HG03521 (cell line): ENCODE data around the gene NFATC2.

ENCODE experiments used
- ATAC-seq: cut with Tn5 transposase; IDR thresholded peaks from one replicate; pipeline ENCODE4 v1.9.1; 2021; ENCODE audit warnings: mild to moderate bottlenecking, moderate library complexity; ENCODE audit not compliant: unreplicated experiment

NFATC2 gene

GRCh38 chr20:51497542-51498467 lies 44.7 kb downstream of the NFATC2 start:
- ATAC-seq: no peak

DNA sequence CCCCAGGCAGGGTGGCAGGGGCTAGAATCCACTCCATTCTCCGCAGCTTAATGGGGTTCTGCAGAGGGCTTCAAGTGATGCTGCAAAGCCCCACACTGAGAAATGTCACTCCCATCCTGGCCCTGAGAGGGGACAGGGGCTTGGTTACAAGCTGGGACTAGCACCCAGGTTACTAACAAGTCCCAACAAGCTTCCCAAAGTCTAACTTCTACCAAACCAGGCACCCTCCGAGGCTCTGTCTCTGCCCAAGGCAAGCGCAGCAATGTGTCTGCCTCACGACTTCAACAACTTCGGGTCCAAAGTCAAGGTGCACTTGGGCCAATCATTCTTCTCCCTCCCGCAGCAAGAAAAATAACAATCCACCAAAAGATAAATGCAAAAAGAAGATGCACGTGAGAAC lies 45.6 kb downstream of the NFATC2 start:
- ATAC-seq: no peak

DNA sequence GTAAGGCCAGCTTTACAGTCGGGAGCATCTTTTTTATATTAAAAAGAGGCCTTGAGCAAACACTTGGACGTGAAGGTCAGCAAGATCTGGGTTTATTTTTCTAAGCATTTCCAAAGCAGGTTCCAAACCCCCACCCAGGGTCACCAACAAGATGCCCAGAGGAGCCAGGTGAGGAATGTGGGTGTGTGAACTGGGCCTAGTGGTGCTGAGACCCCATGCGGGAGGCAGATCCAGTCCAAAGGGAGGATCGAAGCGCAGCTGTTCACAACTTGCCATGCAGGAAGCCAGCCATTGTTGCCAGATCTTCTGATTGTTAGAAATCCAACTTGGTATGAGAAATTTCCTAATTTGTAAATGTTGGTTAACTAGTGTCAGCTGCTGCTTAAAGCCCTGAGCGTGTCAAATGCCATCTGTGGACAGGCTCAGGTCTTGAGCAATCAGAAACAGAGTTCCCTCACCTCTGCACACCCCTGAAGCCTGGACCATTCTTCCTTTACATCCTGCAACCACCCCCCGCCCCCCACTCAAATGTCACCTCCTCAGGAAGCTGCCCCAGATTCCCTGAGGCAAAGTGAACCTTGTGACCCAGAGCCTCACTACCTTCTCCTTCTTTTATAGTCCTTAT lies 46.5 kb downstream of the NFATC2 start:
- ATAC-seq: no peak

DNA sequence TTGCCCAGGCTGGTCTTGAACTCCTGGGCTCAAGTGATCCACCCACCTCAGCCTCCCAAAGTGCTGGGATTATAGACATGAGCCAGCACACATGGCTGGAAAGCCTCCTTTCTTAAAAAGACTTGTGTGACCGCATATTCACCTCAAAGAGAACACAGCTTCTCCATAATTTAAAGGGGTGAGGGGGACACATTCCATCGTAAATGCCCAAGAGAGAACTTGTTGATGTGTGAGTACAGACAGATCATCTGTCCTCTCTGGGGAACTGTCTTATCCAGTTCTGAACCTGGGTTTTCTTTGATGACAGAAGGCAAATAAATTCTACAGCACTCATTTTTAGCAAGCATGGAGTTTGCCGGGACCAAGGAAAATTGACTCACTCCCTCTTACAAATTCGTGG lies 47.2 kb downstream of the NFATC2 start:
- no peak for ATAC-seq

DNA sequence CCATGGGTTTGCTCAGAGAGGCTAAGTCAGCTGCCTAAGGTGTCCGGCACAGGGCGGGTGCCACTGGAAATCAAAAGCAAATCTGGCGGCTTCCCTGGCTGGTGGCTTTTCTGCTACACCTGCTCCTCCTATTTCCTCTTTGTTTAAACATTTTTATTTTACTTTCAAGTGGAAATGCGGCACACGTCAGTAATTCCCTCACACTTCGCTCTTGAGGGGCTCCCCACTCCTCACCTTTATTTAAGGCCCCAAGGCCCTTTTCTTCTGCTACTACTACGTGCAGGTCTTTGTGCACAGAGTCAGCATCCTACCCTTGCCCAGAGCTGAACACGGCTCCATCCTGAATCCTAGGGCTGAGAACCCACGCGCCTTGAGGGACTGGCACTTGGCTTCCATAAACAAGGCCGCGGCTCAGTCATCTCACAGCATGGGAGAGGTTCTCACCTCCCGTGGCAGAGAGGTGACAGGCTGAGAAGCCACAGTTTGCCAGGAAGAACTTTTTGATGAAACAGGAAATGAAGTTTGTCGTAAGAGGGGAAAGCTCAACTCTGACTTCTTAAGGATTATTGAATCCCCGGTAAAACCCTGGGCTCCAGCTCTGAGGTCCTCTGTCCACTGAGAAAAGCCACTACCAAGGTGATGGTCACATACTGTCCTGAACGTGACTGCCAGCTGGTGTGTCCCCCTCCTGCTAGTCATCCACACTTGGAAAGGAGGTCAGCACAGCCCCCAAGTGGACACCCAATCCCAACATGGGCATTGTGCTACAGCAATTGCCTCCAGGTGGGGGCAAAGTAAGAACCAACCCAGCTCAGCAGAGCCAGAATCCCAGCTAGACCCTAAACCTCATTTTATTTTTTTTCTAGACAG lies 48.0 kb downstream of the NFATC2 start:
- no peak for ATAC-seq

DNA sequence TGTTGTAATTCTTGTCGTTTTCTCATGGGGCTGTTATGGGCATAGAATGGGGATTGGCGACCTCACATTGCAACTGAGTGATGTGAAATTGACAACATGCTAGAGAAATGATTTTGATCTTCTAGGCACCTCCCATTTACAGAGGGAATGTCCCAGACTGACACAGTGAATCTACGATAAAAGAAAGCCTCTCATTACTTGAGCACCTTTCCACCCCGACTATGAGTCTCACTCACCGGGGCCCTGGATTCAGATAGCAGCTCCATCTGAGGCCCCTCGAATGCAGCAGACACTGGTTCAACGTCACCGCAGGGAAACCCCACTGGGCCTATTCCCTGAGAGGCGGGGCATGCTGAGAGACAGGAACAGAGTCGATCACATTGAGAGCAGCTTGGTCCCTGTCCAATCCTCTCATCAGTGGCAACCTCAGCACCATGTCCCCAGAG lies 49.1 kb downstream of the NFATC2 start:
- ATAC-seq: no peak

DNA sequence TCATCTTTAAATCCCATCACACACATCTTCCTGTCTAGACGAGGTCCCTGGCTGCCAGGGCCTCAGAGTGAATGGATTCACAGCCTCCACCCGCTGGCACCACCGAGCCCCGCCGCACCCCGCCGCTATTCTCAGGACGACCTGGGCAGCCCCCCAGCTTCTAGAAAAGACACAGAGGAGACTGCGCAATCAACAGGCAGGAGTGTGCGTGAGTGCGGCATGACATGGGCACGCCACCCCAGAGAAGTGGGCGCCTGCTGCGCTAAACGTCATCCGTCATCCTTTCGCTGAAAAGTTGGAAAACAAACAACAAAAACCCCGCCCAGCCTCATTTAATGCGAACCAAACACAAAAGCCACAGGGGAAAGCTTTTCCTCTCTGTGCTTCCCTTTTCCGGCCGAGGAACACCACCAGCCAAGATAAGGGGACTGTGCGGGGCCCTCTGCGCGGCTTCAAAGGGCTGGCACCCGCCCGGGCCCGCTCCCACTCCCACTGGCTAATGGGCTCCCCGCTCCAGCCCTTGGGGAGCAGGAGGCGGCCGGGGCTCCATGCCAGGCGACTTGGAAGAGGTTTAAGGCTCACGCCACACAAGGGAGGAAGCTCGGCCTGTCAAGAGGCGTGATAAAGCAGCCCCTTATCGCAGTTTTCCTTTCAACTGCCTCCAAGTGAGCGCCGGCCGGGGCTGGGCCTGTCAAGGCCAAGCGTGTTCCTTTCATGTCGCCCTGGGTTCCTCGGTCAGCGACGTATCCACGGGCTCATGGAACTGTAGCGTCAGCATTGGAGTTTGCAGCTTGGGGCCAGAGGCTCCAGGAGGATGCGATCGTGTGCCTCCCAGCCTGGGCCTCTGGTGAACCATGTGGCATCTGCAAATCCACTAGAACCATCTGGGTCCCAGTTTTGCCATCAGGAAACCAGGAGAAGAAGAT lies 50.1 kb downstream of the NFATC2 start:
- no peak for ATAC-seq

- ATAC-seq: no peak
Observed at GRCh38 chr20:51491393-51491792, 51.1 kb downstream of the NFATC2 start.

- no peak for ATAC-seq
Observed at GRCh38 chr20:51490635-51491034, 51.9 kb downstream of the NFATC2 start.

GRCh38 chr20:51489611-51490010 lies 52.9 kb downstream of the NFATC2 start:
- ATAC-seq: no peak

DNA sequence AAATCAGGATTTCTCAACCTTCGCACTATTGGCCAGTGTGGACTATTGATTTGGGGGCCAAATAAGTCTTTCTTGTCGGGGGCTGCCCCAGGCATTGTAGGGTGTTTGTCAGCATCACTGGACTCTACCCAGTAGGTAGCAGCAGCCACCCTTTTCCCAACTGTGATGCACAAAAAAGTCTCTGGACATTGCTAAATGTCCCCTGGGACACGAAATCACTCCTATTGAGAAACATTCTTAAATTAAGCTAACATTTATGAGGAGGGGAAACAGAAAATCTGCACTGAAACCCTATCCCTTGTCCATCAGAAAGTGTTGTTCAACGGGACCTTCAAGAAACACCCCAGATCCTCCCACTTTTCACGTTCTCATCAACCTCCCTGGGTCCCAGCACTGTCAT lies 54.2 kb downstream of the NFATC2 start:
- ATAC-seq: no peak

DNA sequence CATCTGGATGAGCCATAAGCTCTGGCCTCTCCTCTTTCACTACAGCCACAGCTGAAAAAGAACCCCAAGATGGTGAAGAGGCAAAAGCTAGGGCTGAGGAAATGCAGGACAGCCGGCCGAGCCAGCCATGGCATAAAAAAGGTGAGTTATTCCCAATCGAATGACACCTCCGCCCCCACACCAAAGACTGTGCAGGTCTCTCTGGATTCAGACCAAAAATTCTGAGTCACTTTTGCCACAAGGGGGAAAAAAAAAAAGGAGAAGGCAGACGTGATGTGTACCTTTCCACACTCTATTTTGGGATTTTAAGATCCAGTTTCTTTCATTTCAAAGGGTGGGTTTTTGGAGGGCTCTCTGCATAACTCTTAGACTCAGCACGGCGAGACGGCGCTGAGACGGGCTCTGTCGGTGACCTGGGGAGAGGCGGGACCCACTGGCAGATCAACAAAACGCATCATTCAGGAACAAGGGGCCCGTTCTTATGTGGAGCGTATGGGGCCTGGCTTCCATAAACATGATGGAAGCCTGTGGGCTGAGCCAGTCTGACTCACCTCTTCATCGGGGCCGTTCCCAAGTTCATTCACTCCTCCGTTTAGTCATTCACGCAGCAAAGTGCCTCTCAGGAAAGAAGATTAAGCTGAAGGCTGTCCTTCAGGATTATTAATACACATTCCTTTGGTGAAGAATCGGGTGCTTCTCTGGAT lies 54.8 kb downstream of the NFATC2 start:
- ATAC-seq: no peak

DNA sequence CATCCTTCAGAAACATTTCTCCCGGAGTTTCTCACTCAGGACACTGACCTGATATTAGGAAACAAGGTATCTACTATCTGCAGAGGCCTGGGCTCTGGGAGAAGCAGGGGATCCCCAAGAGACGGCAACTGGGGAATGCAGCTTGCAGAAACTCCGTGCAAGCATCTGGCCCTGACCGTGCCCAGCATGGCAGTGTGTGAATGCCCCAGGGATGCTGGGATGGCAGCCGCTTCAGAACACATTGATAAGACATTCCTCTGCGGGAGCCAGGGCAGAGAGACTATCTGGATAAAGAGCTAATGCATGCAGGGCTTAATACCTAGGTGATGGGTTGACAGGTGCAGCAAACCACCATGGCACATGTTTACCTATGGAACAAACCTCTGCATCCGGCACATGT lies 55.4 kb downstream of the NFATC2 start:
- no peak for ATAC-seq

DNA sequence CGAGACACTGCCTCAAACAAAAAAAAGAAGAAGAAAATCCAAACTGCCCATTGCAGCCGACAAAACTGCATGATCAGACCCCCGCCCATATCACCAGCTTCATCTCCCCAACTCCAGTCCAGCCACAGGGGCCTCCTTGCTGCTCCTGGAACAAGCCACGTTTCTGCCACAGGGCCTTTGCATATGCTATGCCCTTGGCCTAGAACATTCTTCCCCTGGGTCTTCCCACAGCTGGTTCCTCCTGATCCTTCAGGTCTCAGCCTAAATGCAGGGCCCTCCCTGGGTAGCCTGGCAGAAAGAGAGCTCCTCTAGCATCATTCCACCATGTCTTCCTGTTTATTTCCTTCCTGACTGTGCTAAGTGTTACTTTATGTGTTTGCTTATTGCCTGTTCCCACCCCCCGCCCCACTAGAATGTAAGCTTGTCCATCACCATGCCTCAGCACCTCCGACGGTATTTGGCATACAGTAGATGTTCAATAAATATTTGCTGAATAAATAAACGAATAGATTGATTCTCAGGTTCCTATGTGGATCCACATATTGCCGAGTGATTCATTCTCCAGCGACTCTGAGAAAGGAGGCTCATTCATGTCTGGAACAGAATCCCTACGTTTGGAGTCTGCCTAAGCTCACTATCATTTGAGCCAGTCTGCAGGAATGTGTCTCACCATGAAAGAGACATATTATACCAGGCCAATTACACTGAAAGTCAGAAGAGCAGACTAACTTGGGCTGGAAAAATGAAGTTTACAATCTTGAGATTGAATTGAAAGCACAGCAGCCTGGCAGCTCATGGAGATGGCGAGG lies 56.1 kb downstream of the NFATC2 start:
- no peak for ATAC-seq

- ATAC-seq: no peak
Observed at GRCh38 chr20:51484831-51485230, 57.7 kb downstream of the NFATC2 start.

DNA sequence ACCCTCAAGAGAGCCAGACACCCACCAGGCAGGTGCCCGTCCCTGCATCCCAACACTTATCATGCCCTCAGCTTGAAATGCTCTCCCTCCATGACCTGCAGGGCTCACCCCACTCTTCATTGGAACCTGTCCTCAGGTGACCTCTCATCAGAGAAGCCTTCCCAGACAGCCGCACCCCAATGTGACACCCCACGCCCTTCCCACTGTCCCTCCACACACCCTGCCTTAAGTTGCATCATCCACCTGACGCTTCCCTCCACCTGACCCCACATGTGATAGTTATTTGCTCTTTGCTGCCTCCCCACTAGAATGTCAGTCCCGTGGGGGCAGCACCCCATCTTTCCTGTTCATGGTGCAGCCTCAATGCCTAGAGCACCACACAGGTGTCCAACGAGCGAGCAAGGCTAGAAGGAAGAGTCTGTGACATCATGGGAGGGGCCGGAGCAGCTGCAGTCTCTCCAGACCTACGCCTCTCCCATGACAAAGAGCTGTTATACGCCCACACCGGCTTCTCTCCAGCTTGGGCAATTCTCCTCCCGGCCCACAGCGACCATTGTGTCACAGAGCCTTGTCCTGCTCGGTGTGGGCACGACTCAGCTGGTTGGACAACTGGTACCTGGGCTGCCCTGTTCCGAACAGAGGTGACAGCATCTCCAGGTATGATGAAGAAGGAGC lies 58.2 kb downstream of the NFATC2 start:
- no peak for ATAC-seq

GRCh38 chr20:51482836-51483473 lies 59.6 kb downstream of the NFATC2 start:
- ATAC-seq: no peak
